NCI-H1436 (cell line): ENCODE data around the gene ABCA12.
"Not testable (repeated sequence)": the region's sequence is repeated elsewhere in the genome, so short reads cannot be mapped to it uniquely, and the experiment has no call there.

Experiments
- DNase-seq: peaks from one replicate; lab custom pipeline; 2025; lab: John Stamatoyannopoulos, UW

The ABCA12 gene

GRCh38 chr2:215138479-215138878 lies at the start of gene ABCA12:
Gene ABCA12 (minus strand): TSS chr2:215138626. CDS start chr2:215138208, 418 bp downstream.
- no peak for DNase-seq

- DNase-seq = no peak
Observed at GRCh38 chr2:215188078-215188477, 49.7 kb upstream of the ABCA12 start.

- DNase-seq = no peak
Observed at GRCh38 chr2:215186021-215186420, 47.6 kb upstream of the ABCA12 start.

- no peak for DNase-seq
Observed at GRCh38 chr2:215178121-215178520, 39.7 kb upstream of the ABCA12 start.

GRCh38 chr2:215171796-215172195 lies 33.4 kb upstream of the ABCA12 start:
- DNase-seq = no peak

- no peak for DNase-seq
Observed at GRCh38 chr2:215171151-215171550, 32.7 kb upstream of the ABCA12 start.

- not testable (repeated sequence) for DNase-seq
Observed at GRCh38 chr2:215166505-215166904, 28.1 kb upstream of the ABCA12 start.

GRCh38 chr2:215163319-215163718 lies 24.9 kb upstream of the ABCA12 start:
- DNase-seq = not testable (repeated sequence)

GRCh38 chr2:215161301-215161829 lies 22.9 kb upstream of the ABCA12 start:
- DNase-seq = no peak

- no peak for DNase-seq
Observed at GRCh38 chr2:215160081-215160480, 21.7 kb upstream of the ABCA12 start.

- DNase-seq = no peak
Observed at GRCh38 chr2:215156453-215156852, 18.0 kb upstream of the ABCA12 start.

- no peak for DNase-seq
Observed at GRCh38 chr2:215149894-215150293, 11.5 kb upstream of the ABCA12 start.

GRCh38 chr2:215149486-215149885 lies 11.1 kb upstream of the ABCA12 start:
- no peak for DNase-seq

- no peak for DNase-seq
Observed at GRCh38 chr2:215149060-215149459, 10.6 kb upstream of the ABCA12 start.

- DNase-seq = no peak
Observed at GRCh38 chr2:215145611-215146010, 7.2 kb upstream of the ABCA12 start.

- no peak for DNase-seq
Observed at GRCh38 chr2:215144106-215144875, 5.9 kb upstream of the ABCA12 start.

GRCh38 chr2:215143458-215143857 lies 5.0 kb upstream of the ABCA12 start:
- DNase-seq = no peak

- no peak for DNase-seq
Observed at GRCh38 chr2:215141706-215142105, 3.3 kb upstream of the ABCA12 start.

- no peak for DNase-seq
Observed at GRCh38 chr2:215140166-215140707, 1.8 kb upstream of the ABCA12 start.

- no peak for DNase-seq
Observed at GRCh38 chr2:215137741-215138340, 585 bp downstream of the ABCA12 start.

- no peak for DNase-seq
Observed at GRCh38 chr2:215137329-215137686, 1.1 kb downstream of the ABCA12 start.

GRCh38 chr2:215136669-215137328 lies 1.6 kb downstream of the ABCA12 start:
- no peak for DNase-seq

- DNase-seq = no peak
Observed at GRCh38 chr2:215120401-215120800, 18.0 kb downstream of the ABCA12 start.
